Fibroblast of the aortic adventitia (primary cell): Measurements from ENCODE around the gene ZMYND8. TPM values are rescaled to one million over a fixed set of nuclear protein-coding genes. Genes with fewer than 3 reads are reported as not detected.

Source experiments
- DNase-seq: peaks from one replicate; pipeline ENCODE4 v3.0.0-alpha.2; 2010; ENCODE audit warnings: low read depth
- H3K4me3 ChIP-seq: 2 replicates; pipeline ENCODE4 v1.5.1; 2011; ENCODE audit warnings: low read depth, mild to moderate bottlenecking, control low read depth, low read length, moderate library complexity
- CTCF ChIP-seq: IDR thresholded peaks from 2 replicates; pipeline ENCODE4 v1.5.1; 2011; ENCODE audit warnings: mild to moderate bottlenecking, low read length, control low read depth, inconsistent platforms; ENCODE audit not compliant: insufficient read depth
- total RNA-seq: library from RNA; depleted of rRNA; stranded (reverse); fragments of >200 nt; gene quantifications from 2 replicates; pipeline ENCODE4 v1.2.3, GENCODE V29; 2012; ENCODE audit warnings: low replicate concordance

ZMYND8 gene
- total RNA-seq, 1 donor: 24.0 TPM

- no peak for TF ChIP-seq CTCF
- no peak overlapping the region for H3K4me3 ChIP-seq
- DNase-seq: peak; percentile 77
These were observed 102.6 kb downstream of the ZMYND8 start for GRCh38 chr20:47253872-47254271.

GRCh38 chr20:47252879-47253307 lies 103.6 kb downstream of the ZMYND8 start:
- no peak overlapping the region for H3K4me3 ChIP-seq
- TF ChIP-seq CTCF: no peak
- no peak for DNase-seq

- no peak for TF ChIP-seq CTCF
- no peak for DNase-seq
- no peak overlapping the region for H3K4me3 ChIP-seq
These were observed 105.1 kb downstream of the ZMYND8 start for GRCh38 chr20:47251154-47252020.

- DNase-seq: no peak
- no peak for TF ChIP-seq CTCF
- H3K4me3 ChIP-seq: no peak overlapping the region
These were observed 106.1 kb downstream of the ZMYND8 start for GRCh38 chr20:47250360-47250759.

GRCh38 chr20:47249913-47250312 lies 106.6 kb downstream of the ZMYND8 start:
- DNase-seq: no peak
- TF ChIP-seq CTCF: no peak
- no peak overlapping the region for H3K4me3 ChIP-seq

GRCh38 chr20:47248448-47248966 lies 108.0 kb downstream of the ZMYND8 start:
- TF ChIP-seq CTCF: no peak
- no peak overlapping the region for H3K4me3 ChIP-seq
- no peak for DNase-seq
